Panc1 (cell line): ENCODE data around the gene SKI.

Experiments used
- POLR2AphosphoS5 ChIP-seq: IDR thresholded peaks from 2 replicates; pipeline ENCODE4 v1.6.1; 2012; ENCODE audit warnings: mild to moderate bottlenecking, low read depth, low read length, moderate library complexity
- SIN3A ChIP-seq: IDR thresholded peaks from 2 replicates; pipeline ENCODE4 v1.6.1; 2012; ENCODE audit warnings: low read depth, mild to moderate bottlenecking, low read length, moderate library complexity, borderline replicate concordance; ENCODE audit not compliant: insufficient read depth
- TF ChIP-seq, protein P1 (sequence below), 2 experiments: IDR thresholded peaks; 2 replicates each; pipeline ENCODE4 v1.6.1; 2011 to 2012; ENCODE audit warnings: low read depth in 2 of 2, control low read depth in 1 of 2, low read length in 1 of 2, mild to moderate bottlenecking in 1 of 2, moderate library complexity in 1 of 2; ENCODE audit not compliant: insufficient read depth in 1 of 2
- TF ChIP-seq, protein P2 (sequence below): fragments of 450-650 bp; IDR thresholded peaks from 2 replicates; pipeline ENCODE4 v1.5.1; 2017; ENCODE audit warnings: mild to moderate bottlenecking

DNA sequence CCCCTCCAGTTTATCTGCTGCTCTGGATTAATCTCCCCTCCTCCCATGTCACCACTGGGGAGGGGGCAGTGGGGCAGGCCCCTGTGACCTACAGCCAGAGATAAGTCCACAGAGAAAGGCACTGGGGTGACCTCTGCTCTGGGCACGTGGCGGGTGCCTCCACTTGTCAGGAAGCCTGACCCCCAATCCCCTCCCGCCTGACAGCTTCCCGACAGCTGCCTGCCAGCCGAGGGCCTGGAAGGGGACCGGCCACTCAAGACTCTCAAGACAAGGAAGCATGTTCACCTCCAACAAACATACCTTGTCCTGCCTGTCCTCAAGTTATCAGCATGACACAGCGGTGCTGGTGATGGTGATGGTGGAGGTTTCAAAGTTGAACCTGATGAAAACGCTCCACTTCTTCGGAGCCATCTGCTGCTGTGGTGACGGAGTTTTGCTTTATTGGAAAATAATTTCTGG lies 30.4 kb upstream of the SKI start:
- TF ChIP-seq, protein P1, sequence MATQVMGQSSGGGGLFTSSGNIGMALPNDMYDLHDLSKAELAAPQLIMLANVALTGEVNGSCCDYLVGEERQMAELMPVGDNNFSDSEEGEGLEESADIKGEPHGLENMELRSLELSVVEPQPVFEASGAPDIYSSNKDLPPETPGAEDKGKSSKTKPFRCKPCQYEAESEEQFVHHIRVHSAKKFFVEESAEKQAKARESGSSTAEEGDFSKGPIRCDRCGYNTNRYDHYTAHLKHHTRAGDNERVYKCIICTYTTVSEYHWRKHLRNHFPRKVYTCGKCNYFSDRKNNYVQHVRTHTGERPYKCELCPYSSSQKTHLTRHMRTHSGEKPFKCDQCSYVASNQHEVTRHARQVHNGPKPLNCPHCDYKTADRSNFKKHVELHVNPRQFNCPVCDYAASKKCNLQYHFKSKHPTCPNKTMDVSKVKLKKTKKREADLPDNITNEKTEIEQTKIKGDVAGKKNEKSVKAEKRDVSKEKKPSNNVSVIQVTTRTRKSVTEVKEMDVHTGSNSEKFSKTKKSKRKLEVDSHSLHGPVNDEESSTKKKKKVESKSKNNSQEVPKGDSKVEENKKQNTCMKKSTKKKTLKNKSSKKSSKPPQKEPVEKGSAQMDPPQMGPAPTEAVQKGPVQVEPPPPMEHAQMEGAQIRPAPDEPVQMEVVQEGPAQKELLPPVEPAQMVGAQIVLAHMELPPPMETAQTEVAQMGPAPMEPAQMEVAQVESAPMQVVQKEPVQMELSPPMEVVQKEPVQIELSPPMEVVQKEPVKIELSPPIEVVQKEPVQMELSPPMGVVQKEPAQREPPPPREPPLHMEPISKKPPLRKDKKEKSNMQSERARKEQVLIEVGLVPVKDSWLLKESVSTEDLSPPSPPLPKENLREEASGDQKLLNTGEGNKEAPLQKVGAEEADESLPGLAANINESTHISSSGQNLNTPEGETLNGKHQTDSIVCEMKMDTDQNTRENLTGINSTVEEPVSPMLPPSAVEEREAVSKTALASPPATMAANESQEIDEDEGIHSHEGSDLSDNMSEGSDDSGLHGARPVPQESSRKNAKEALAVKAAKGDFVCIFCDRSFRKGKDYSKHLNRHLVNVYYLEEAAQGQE (IDR thresholded peaks at IDR 0.05; ENCODE audit: insufficient read depth in 1 of 2, low read depth in 2 of 2, low read length in 1 of 2): no peak
- TF ChIP-seq, protein P2, sequence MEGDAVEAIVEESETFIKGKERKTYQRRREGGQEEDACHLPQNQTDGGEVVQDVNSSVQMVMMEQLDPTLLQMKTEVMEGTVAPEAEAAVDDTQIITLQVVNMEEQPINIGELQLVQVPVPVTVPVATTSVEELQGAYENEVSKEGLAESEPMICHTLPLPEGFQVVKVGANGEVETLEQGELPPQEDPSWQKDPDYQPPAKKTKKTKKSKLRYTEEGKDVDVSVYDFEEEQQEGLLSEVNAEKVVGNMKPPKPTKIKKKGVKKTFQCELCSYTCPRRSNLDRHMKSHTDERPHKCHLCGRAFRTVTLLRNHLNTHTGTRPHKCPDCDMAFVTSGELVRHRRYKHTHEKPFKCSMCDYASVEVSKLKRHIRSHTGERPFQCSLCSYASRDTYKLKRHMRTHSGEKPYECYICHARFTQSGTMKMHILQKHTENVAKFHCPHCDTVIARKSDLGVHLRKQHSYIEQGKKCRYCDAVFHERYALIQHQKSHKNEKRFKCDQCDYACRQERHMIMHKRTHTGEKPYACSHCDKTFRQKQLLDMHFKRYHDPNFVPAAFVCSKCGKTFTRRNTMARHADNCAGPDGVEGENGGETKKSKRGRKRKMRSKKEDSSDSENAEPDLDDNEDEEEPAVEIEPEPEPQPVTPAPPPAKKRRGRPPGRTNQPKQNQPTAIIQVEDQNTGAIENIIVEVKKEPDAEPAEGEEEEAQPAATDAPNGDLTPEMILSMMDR: no peak
- TF ChIP-seq SIN3A: no peak
- no peak for TF ChIP-seq POLR2AphosphoS5
